ENCODE measurements around the gene CDCA8. TPM values are rescaled to one million over a fixed set of nuclear protein-coding genes. Genes with fewer than 3 reads are reported as not detected.

Gene CDCA8
- total and polyA plus RNA-seq, 2 of the 13 experiments (the other 11 are each of a cell fraction or from before 2014, with no cell fraction given), result 24.1 to 38.6 TPM

GRCh38 chr1:37723390-37724078, 31.2 kb downstream of the CDCA8 start (continued):
- TF ChIP-seq STAT6 (CRISPR knock-in tag; IDR thresholded peaks at IDR 0.05; ENCODE audit: borderline replicate concordance), result no peak
- TF ChIP-seq ARID4A (CRISPR knock-in tag; IDR thresholded peaks at IDR 0.05; ENCODE audit: borderline replicate concordance), result peak; percentile 18; the same call in 1 of the 2 replicates
- TF ChIP-seq TBX2 (CRISPR knock-in tag; IDR thresholded peaks at IDR 0.05; ENCODE audit: borderline replicate concordance), result peak; percentile 81
- TF ChIP-seq FOXO1 (CRISPR knock-in tag; IDR thresholded peaks at IDR 0.05), result peak; percentile 63
- no peak for TF ChIP-seq FOXP1 (IDR thresholded peaks at IDR 0.05)
- TF ChIP-seq FOXP1 (CRISPR knock-in tag; IDR thresholded peaks at IDR 0.05), result 0 out of 2 replicates have a peak, but pooled peaks have one; percentile 26
- TF ChIP-seq RBM22 (optimal IDR thresholded peaks at IDR 0.05; ENCODE audit: low read length), result no peak
- TF ChIP-seq ZNF639 (CRISPR knock-in tag; conservative IDR thresholded peaks at IDR 0.05), result no peak
- TF ChIP-seq UBTF (CRISPR knock-in tag; IDR thresholded peaks at IDR 0.05), result peak; percentile 51
- no peak for TF ChIP-seq ZBED4 (CRISPR knock-in tag; IDR thresholded peaks at IDR 0.05; ENCODE audit: borderline replicate concordance)
- TF ChIP-seq FOXJ3 (CRISPR knock-in tag; IDR thresholded peaks at IDR 0.05; ENCODE audit: borderline replicate concordance), result 0 out of 2 replicates have a peak, but pooled peaks have one; percentile 26
- TF ChIP-seq HDAC2 (CRISPR knock-in tag; IDR thresholded peaks at IDR 0.05), result peak; percentile 83
- TF ChIP-seq ZNF3 (CRISPR knock-in tag; IDR thresholded peaks at IDR 0.05), result no peak
- no peak for TF ChIP-seq ZNF101 (CRISPR knock-in tag; IDR thresholded peaks at IDR 0.05; ENCODE audit: borderline replicate concordance, low read depth)

Data from HepG2 (cell line).